Uterus (tissue), 2 donors: ENCODE data around the gene COPZ2.

Experiments used
- CTCF ChIP-seq, 4 experiments: fragments of 200-600 bp in 2 of 4; fragments of 450-650 bp in 2 of 4; sonication (generic) in 2 of 4; IDR thresholded peaks; one replicate each; pipeline ENCODE4 v1.5.1; 2016 to 2019; ENCODE audit warnings: antibody characterized with exemption in 4 of 4, mild to moderate bottlenecking in 2 of 4, moderate library complexity in 1 of 4
- POLR2A ChIP-seq, 2 donors: fragments of 450-650 bp; IDR thresholded peaks; one replicate each; pipeline ENCODE4 v1.6.1; 2016; ENCODE audit warnings: antibody characterized with exemption in 2 of 2, mild to moderate bottlenecking in 1 of 2, moderate library complexity in 1 of 2

DNA sequence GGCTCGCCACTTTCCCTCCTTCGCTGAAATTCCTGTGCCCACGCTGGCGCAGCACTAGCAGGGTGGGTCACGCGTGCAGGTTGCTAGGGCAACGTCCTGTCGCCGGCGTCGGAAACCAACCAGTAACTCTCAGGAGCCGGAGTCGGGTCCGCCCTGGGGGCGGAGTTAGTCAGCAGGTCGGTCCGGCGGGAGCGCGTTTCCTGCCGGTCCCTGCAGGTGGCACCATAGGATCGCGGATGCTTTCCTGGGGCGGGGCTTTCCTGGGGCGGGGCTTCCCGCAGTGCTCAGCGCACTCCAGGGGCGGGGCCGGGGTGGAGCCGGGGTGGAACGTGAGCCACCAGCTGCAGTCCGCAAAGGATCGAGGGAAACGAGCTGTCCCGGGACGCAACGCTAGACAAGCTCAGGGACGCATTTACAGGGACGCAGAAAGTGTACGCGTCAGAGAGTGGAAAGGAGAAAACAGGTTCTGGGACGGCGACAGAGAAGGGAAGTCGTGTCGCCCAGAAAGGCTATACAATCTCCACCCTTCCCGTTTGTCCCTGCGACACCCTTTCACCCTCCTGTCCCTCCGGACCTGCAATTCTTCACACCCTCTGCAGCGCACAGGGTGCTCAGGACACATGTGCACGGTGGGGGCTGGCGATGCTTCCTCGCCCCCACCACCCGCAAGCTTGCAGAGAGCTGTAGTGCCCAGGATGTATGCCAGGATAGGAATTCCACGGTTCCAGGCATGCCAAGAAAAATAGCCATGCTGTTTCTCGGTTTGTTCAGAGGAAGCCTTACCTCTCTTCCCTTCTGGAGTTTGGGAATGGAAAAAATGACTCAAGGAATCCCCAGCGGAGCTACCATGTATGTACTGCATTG, 12.3 kb downstream of the COPZ2 start:
- TF ChIP-seq CTCF (IDR thresholded peaks at IDR 0.05): peak; percentile 93 to 95 (median 94)
- TF ChIP-seq POLR2A (IDR thresholded peaks at IDR 0.05): peak in 1 of 2 donors; percentile 35
